NCI-H2196 (cell line): ENCODE results near the gene MVB12B.

Source experiments
- DNase-seq: peaks from one replicate; lab custom pipeline; 2025; ENCODE audit not compliant: unreplicated experiment; lab: John Stamatoyannopoulos, UW

MVB12B gene

DNA sequence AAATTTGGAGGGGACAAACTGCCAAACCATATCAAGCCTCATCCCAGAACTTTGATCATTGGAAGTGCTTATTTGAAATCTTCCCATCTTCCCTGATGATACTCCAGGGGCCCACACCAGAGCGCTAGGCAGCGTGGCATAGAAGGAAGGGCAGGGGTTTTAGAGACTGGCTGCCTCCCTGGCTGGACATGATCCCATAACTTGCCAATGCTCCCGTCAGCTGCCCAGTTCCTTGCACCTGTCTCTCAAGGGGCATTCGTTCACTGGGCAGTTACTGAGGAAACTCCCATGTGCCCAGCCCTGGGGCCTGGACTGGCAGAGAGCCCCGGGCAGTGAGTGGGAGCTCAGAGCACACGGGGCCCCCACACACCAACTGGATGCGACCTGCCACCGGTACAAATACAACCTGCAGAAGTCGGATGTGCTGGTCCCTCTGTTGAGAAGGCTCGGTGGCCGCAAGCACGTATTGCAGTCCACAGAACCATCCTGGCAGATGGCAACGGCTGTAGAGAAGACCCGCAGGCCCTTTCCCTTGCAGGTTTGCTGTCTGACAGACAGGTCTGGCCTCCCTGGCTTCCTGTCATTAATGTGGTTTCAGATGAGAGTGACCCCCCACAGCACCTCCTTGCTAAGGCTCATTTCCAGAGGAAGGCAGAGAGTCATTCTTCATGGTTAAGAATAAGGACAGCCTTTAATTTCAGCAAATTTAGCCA lies 122.4 kb downstream of the MVB12B start:
- DNase-seq, result no peak

DNA sequence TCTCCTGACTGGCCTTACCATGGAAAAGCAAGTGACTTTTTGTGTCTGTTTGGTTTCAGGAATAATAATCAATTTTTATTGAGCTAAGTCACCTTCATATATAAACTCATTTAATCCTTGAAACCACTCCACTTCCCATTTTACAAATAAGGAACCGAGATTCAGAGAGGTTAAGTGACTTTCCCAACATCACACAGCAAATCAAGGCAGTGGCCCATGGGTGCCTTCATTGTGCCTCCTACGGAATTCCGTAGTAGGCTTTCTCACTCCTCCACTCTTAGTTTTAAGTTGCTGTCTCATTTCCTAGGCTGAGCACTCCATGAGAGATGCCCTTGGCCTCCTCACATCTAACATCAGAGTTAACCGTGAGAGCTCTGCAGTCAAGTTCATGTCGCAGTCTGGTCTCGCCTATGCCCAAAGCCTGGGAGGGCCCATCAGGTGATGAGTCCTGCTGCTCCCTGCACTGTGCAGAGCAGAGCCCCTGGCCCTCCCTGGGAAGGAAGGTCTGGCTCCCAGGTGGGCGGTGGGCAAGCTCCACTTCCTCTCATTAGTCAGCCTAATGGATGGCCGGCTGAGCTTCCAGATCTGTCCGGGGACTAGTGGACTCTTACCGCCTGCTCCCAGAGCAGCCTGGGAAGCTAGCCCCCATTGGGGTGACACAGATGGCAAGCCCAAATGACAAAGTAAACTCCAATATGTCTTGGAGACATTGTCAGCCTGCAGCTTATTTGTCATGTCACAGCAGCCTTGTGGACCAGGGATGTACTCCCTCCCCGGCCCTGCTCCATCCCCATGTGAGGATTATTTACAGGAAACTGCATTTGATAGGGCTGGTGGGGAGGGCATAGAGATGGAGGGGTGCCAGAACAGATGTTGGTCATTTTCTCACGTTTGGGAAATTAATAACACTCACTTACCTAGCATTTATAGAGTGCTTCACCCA lies 123.4 kb downstream of the MVB12B start:
- DNase-seq, result no peak

DNA sequence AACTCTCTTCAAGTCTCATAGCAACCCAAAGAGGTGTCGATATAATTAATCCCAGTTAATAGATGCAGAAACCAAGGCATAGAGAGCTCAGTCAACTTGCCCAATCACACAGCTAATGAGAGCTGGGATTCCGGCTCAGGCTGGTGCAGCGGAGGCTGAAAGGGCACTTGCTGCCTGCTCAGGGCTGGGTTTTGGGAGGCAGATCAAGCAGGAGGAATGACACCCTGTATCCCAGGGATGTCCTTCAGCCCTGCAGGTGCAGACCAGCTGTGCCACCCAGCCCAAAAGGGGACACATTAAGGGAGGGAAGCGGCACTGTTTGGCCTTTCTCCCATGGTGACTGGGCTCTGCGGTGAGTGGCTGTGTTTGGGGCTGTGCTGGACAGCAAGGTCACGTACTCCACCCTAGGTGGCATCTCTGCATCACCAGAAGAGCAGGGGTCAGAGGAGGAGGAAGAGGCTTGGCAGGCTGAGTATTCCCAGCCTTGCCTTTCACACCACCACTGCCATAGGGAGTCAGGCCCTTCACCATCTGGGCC lies 124.1 kb downstream of the MVB12B start:
- no peak for DNase-seq

DNA sequence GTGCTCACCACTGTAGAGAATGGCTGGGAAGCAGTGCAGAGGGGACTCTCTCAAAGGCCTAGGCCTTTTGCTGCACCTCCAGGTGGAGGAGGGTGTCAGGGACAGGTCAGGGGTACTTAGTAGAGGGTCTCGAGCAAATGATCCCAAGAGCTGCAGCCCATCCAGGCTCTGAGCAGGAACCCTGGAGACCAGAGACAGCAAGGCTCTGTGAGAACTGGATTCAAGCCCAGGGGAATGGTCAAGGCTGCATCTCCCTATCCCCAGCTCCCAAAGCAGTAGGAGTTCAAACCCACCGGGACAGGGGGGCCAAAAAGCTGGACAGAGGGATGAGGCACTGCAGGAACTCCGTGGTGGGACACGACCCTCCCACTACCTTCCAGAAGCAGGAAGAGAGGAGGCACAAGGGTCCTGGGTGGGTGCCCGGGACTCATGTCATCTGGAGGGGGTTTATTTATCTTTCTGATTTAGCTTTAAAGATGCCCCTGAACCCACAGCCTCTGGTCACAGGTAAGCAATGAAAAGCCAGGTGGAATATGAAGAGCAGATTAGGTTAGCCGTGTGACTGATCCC lies 124.8 kb downstream of the MVB12B start:
- DNase-seq, result no peak

DNA sequence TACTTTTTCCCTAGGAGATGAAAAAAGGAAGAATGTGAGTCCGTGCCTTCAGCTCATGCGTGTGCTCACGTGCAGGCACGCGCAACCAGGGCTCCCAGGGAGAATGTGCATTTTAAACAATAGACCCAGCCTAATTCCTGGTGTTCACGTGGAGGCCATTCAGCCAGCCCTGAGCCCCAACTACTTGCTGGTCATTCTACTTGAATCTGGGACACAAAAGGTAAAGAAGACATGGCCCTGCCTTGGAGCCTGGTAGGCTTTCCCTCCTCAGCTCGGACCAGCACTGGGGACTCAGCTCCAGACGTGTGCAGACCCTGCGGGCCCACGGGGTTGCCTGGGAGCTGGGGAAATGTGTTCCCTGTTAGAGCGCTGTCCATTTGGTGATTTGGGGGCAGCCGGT lies 125.5 kb downstream of the MVB12B start:
- DNase-seq, result no peak

DNA sequence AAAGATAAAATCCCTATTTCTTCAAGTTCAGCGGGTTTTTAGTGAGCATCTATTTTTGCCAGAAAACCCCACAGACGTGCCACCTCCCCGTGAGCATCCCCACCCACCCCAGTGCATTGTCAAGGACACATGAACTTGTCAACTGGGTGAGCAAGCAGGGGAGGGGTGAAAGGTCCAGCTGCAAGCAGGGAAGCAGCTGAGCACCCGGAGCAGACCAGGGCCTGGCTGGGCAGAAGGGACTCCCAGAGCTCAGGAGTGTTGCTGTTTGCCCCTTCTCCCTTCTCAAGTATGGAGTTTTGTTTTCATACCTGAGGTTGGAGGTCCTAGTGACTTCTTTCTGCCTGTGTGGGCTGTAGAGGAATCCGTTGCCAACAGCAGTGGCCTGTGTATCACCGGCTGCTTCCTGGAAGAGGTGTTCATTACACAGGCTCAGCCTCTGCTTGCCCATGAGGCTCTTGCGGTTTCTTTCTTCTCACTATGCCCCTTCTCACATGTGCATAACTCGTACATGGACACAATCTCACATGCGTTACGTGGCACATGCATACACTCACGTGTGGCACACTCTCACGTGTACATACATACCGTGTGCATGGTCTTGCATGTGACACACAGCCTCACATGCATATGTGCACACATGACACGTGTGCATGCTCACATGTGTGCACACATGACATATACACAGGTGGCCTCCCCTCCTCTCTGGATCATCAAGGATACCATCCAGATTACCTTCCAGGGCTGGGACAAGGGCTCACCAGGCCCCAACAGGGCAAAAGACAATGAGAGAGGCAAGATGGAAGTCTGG lies 126.7 kb downstream of the MVB12B start:
- no peak for DNase-seq

DNA sequence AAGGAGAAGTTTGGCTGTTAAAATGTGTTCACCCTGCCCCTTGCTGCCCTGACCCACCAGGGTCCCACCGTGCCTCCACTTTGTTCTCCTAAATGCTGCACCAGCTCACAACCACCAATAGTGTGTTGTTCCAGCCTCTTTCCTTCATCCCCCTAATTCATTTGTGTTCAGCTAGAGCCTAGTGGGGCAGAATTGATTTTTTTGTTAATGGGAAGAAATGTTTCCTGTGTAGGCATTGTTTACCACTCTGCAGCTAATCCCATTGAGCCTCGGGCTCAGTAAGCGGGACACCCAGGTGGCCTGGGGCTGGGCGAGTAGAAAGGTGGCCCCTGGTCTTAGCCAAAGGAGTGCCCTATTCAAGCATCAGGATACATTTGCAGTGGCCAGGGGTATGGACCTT lies 127.6 kb downstream of the MVB12B start:
- DNase-seq, result no peak

DNA sequence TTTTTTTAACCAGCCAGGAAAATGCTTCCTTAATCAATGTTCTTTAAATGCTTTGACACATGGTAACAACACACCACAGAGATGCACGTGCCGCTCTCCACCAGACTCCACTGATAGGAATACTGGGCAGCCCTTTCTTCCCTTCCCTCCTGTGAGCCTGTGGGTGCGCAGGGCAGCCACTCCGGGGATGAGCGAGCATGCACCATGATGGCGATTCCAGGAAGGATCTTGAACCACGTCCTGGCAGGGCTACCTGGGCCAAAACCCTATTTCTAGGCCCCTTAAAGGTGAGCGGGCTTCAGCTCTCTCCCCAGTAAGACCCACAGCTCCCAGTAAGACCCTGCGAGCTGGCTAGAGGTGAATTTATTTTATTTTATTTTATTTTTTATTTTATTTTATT lies 128.2 kb downstream of the MVB12B start:
- no peak for DNase-seq

DNA sequence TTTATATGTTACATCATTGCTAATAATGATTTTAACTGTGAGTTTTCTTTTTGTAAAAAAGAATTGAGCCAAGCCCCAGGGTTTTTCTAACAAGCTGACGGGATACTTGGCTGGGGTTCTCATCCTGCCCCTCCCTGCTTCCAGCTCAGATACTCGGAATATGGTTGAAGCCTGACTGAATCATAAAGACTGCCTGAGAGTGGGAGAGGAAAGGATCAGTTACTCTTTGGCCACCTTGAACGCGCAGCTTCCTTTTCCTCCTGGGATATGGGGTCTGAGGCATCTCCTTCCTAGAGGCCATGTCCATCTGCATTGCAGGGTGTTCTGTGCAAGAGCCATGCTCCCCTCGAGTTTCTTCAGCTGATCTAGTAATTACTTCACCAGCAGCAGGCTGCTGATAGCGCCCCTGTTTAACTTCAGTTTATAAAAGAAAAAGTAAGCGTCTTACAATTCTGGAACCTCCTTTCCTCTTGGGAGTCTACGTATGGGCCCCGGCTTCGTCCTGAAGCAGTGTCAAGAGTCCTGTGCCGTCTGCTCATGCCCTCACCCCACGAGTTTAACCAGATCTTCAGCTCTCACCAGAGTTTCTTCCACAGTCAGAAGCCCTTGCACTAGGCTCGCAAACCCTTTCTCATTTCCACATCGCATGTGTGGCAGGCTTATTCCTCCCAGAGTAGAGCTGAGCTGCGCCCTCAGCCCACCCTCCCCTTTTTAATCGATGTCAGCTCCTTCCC lies 130.0 kb downstream of the MVB12B start:
- DNase-seq, result no peak

DNA sequence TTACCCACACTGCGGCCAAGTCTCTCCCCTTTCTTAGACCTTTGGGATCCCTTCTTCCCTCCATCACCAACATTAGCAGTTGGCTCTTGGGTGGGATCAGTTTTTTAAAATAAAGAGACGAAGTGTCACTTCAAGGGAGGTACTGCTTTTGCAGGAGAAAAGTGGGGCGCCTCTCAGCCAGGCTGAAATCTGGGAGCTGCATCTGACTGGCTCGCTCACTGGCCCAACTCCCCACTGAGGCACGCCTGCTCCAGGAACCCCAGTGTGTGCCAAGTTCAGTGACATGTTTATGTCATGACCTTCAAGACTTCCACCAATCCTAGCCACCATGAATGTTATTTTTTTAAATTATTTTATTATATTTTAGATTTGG lies 130.5 kb downstream of the MVB12B start:
- no peak for DNase-seq

DNA sequence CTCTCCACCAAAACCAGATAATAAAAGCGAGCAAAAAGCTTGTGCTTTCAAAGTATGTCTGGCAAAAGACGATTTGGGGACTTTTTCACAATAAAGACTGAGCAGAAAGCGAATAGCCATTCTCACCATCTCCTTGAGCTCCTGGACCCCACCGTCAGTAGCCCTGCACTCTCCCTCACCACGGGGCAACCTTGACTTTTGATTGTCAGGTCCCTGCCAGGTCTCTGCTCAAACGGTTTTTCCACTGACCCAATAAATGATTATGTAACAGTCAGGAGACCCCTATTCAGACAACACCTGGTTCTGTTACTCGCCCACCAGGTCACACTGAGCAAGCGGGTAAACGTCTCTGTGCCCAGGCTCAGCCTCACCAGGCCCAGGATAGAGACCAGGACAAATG lies 131.3 kb downstream of the MVB12B start:
- no peak for DNase-seq

DNA sequence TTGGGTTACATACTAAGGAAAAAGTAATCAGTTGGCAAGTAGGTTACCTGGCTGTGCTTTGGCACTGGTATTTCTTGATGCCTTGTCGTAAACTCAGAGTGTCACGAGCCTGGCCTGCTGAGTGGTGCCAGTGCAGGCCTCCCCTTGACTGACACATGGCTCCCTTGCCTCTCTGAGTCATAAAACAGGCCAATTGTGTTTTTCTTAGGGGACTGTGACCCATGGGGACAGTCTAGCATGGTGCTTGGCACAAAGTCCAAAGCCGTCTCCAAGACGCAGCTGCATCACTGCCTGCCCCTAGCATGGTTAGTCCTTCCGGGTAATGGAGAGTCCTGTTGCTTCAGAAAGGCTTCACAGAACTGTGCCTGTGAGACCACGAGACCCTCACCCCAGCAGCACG lies 132.5 kb downstream of the MVB12B start:
- no peak for DNase-seq

DNA sequence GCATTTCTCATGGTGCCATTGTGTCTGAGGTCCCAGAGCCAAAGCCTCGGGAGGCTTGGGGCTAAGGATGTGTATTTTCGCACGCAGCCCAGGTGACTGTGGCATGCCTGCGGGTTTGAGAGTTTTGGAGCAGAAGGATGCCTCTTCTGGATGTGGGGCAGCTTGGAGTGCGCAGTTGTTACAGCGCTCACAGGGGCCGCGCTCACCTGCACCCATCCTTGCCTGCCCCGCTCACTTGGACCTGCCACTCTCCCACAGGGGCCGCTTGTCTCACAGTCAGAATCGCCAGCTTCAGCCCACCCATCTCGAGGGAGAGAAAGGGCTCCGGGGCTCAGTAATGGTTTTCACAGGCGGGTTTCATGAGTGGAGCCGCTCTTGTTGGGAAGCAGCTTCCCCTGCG lies 132.9 kb downstream of the MVB12B start:
- no peak for DNase-seq

DNA sequence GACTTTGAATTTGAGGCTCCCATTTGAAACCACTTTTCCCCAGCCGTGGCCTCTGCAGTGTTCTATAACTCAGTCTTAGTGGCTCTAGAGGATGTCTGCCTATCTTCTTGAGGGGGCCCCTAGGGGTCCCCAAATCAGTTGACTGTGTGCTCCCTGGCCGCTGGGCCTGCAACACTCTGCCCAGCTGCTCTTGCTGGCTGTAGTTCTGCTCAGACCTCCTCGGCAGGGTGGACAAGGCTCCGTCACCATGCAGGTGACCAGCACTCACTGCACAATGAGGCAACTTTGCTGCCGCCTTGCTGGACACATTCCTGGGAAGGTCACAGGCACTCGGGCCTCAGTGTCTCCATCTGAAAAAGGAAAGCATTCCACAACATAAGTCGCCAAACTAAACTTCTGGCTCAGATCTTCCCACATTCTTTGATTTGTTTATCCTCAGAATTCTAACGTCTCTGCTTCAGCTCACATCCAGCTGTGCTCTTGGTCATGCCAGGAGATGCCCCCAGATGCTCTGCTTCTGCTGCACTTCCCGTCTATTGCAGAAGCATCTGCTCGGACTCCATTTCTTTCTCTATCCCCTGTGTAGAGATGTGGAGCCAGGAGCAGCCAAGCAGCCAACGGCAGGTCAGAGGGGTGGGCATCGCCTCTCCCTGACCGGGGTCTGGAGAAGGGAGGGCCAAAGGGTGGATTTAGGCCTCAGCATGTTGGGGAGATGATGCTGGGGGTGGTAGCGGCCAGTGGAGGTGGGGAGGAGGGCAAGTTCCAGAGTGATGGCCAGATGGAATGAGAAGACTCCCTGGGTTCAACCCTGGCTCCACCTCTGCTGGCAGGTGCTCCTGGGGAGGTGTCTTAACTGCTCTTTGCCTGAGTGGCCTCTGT lies 133.6 kb downstream of the MVB12B start:
- DNase-seq, result no peak

DNA sequence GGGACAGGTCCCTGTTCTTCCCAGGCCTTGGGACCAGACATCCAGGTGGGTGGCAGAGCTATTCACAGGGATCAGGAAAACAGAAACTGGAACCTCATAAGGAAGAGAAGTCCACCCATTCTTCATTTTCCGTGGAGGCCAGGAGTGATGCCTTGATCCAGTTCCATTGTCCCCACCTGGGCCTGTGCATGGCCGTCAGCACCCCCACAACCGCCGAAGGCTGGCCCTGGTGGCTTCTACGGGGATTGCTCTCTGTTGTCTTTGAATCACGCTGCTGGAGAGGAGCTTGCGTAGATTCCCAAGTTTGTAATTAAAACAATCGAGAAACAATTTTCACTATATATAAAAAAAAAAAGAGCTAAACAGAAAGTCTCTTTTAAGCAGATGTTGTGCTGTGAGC lies 134.4 kb downstream of the MVB12B start:
- DNase-seq, result no peak

DNA sequence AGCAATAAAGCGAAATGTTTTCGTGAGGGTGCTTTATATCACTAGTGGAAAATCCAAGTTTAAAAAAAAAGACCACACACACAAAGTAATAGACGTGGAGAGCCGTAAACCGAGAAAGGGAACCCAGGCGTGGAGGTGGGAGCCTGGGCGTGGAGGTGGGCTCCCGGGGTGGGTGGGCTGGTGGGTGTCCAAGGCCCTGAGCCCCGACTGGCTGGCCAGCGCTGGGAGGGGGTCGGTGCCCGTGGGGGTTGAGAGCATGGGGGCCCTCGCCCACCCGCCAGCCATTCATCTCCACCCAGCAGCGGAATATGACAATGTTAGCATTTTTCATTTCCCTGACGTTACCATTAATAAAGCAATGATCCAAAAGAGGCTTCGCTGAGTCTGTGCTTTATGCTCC lies 135.0 kb downstream of the MVB12B start:
- no peak for DNase-seq

DNA sequence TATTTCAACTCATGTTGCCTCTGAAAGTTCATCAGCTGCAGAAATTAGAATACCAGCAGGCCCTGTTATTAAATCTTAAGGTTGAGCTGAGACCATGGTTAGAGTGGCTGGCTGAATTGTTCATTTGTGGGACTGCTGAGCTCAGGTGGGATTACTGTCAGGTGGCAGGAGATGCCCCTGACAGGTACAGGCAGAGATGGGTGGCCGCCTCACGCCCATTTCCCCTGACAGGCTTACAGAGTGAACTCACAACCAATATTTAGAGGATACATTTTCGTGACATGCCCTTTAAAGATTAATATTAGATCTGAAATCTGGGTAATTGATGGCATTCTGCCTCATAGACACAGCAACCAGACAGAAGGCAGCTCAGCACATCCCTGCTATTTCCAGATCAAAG lies 136.0 kb downstream of the MVB12B start:
- no peak for DNase-seq

DNA sequence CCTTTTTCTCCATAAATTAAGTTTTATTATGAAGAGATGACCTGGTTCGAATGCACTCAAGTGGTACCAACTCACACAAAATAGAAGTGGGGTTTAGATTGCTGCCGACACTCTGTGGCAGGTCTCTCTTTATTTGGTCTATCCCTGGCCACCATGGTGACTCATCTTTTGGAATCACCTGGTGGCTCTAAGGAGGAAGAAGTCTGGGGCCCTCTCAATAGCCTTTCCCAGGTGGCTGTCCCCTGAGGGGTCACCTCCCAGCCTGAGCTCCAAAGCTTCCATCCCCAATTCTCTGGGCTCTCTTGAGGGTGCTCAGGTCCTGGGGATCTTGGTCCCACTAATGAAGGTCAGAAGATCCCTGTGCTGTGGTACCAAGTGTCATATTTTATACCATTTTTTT lies 136.8 kb downstream of the MVB12B start:
- no peak for DNase-seq

DNA sequence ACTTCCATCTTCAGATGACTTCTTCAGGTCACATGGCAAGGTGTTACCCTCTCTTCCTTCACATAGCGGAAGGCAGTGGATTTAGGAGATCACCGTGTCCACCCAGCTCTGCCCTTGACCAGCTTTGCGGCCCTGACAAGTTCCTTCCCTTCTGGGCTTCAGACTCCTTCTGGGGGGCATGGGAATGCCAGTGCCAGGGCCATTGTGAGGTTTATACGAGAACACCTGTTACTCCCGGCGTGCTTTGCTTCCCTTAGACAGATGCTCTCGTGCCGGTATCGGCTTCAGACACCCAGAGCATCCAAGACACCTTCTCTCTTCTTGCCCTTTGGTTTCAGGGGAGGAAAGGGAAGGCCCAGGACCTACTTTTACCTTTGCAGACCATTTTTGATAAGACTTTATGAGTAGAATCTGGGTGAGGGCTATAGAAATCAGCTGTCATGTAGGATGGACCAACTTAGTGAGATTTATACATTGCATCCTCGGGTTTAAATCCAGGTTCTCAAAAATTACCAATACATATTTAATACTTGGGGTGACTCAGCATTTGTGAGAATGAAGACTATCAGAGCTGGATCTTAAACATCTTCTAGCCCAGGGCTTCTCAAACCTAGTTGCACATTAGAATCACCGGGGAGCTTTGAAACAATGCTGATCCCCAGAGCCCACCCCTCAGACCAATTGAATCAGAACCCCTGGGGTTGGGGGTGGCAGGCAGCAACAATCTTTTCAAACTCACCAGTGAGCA lies 138.2 kb downstream of the MVB12B start:
- no peak for DNase-seq
